ENCODE measurements around the gene DOCK11.

Gene DOCK11

DNA sequence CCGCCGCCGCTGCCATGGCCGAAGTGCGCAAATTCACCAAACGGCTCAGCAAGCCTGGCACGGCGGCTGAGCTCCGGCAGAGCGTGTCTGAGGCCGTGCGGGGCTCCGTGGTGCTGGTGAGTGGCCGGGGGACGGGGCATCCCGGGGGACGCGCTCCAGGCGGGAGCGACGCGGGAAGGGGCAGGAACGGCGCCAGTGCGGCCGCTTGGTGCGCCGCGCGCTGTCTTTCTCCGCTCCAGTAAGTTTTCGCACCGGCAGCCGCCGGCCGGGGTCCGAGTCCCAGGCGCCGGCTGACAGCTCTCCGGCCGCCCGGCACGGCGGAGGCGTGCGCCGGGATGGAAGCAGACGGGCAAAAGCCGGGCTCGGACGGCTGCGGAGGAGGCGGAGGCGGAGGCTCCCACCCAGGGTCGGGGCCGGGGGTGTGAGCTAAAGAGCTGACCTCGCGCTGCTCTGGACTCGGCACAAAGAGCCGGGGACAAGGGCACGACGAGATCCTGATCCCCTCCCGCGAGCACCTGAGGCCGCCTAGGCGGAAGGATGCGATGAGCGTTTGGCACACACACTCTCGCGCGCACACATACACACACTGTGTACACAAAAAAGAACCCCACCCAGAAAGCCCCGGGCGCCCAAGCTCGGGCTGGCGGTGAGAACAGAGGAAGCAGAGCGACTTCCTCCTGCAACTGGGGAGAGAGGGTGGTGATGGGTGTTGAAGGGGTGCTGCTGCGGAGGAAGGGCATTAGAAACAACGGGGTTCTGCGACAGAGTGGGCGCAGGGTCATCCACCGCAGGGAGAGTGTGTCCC lies 545 bp downstream of the DOCK11 start (continued):
- TF ChIP-seq ZNF785 (tag by site-specific recombination; IDR thresholded peaks at IDR 0.05) (no peak), ZNF600 (tag by site-specific recombination; IDR thresholded peaks at IDR 0.05) (peak; percentile 57; the same call in 1 of the 2 replicates), ZNF677 (tag by site-specific recombination; IDR thresholded peaks at IDR 0.05) (peak; percentile 82), ZNF596 (tag by site-specific recombination; IDR thresholded peaks at IDR 0.05) (no peak), ZNF433 (tag by site-specific recombination; IDR thresholded peaks at IDR 0.05; ENCODE audit: low read depth) (no peak), ZNF354C (tag by site-specific recombination; IDR thresholded peaks at IDR 0.05; ENCODE audit: borderline replicate concordance, low read depth) (no peak), ZNF571 (tag by site-specific recombination; IDR thresholded peaks at IDR 0.05) (no peak), ZNF140 (tag by site-specific recombination; IDR thresholded peaks at IDR 0.05) (no peak), ZNF292 (tag by site-specific recombination; IDR thresholded peaks at IDR 0.05; ENCODE audit: borderline replicate concordance, low read depth) (no peak), SETDB1 (IDR thresholded peaks at IDR 0.05; ENCODE audit: insufficient read length, low read length) (no peak), ZXDB (tag by site-specific recombination; IDR thresholded peaks at IDR 0.05) (peak; percentile 56), ZNF223 (tag by site-specific recombination; IDR thresholded peaks at IDR 0.05) (no peak), ZNF704 (tag by site-specific recombination; IDR thresholded peaks at IDR 0.05) (no peak), ZNF560 (tag by site-specific recombination; IDR thresholded peaks at IDR 0.05; ENCODE audit: borderline replicate concordance) (no peak), ZNF37A (tag by site-specific recombination; IDR thresholded peaks at IDR 0.05) (no peak), ZNF146 (tag by site-specific recombination; IDR thresholded peaks at IDR 0.05) (no peak), ZNF138 (tag by site-specific recombination; IDR thresholded peaks at IDR 0.05; ENCODE audit: borderline replicate concordance) (no peak), ZNF274 (IDR thresholded peaks at IDR 0.05; ENCODE audit: low read length) (no peak), ZNF274 (tag by site-specific recombination; IDR thresholded peaks at IDR 0.05; ENCODE audit: borderline replicate concordance) (no peak), KLF1 (tag by site-specific recombination; IDR thresholded peaks at IDR 0.05) (peak; percentile 65), ZNF169 (tag by site-specific recombination; IDR thresholded peaks at IDR 0.05) (no peak), ZNF639 (tag by site-specific recombination; IDR thresholded peaks at IDR 0.05) (no peak)
- TF ChIP-seq, protein P1, sequence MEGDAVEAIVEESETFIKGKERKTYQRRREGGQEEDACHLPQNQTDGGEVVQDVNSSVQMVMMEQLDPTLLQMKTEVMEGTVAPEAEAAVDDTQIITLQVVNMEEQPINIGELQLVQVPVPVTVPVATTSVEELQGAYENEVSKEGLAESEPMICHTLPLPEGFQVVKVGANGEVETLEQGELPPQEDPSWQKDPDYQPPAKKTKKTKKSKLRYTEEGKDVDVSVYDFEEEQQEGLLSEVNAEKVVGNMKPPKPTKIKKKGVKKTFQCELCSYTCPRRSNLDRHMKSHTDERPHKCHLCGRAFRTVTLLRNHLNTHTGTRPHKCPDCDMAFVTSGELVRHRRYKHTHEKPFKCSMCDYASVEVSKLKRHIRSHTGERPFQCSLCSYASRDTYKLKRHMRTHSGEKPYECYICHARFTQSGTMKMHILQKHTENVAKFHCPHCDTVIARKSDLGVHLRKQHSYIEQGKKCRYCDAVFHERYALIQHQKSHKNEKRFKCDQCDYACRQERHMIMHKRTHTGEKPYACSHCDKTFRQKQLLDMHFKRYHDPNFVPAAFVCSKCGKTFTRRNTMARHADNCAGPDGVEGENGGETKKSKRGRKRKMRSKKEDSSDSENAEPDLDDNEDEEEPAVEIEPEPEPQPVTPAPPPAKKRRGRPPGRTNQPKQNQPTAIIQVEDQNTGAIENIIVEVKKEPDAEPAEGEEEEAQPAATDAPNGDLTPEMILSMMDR (tag by site-specific recombination; IDR thresholded peaks at IDR 0.05), result no peak
- TF ChIP-seq, protein P2, sequence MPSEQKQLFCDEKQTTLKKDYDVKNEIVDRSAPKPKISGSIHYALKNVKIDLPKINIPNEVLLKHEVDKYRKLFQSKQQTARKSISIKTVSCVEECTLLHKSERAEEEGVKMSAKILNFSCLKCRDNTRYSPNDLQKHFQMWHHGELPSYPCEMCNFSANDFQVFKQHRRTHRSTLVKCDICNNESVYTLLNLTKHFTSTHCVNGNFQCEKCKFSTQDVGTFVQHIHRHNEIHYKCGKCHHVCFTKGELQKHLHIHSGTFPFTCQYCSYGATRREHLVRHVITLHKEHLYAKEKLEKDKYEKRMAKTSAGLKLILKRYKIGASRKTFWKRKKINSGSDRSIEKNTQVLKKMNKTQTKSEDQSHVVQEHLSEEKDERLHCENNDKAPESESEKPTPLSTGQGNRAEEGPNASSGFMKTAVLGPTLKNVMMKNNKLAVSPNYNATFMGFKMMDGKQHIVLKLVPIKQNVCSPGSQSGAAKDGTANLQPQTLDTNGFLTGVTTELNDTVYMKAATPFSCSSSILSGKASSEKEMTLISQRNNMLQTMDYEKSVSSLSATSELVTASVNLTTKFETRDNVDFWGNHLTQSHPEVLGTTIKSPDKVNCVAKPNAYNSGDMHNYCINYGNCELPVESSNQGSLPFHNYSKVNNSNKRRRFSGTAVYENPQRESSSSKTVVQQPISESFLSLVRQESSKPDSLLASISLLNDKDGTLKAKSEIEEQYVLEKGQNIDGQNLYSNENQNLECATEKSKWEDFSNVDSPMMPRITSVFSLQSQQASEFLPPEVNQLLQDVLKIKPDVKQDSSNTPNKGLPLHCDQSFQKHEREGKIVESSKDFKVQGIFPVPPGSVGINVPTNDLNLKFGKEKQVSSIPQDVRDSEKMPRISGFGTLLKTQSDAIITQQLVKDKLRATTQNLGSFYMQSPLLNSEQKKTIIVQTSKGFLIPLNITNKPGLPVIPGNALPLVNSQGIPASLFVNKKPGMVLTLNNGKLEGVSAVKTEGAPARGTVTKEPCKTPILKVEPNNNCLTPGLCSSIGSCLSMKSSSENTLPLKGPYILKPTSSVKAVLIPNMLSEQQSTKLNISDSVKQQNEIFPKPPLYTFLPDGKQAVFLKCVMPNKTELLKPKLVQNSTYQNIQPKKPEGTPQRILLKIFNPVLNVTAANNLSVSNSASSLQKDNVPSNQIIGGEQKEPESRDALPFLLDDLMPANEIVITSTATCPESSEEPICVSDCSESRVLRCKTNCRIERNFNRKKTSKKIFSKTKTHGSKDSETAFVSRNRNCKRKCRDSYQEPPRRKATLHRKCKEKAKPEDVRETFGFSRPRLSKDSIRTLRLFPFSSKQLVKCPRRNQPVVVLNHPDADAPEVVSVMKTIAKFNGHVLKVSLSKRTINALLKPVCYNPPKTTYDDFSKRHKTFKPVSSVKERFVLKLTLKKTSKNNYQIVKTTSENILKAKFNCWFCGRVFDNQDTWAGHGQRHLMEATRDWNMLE (tag by site-specific recombination; conservative IDR thresholded peaks at IDR 0.05; ENCODE audit: low read depth), result no peak
- TF ChIP-seq, protein P3, sequence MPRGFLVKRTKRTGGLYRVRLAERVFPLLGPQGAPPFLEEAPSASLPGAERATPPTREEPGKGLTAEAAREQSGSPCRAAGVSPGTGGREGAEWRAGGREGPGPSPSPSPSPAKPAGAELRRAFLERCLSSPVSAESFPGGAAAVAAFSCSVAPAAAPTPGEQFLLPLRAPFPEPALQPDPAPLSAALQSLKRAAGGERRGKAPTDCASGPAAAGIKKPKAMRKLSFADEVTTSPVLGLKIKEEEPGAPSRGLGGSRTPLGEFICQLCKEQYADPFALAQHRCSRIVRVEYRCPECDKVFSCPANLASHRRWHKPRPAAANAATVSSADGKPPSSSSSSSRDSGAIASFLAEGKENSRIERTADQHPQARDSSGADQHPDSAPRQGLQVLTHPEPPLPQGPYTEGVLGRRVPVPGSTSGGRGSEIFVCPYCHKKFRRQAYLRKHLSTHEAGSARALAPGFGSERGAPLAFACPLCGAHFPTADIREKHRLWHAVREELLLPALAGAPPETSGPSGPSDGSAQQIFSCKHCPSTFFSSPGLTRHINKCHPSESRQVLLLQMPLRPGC (tag by site-specific recombination; IDR thresholded peaks at IDR 0.05), result no peak
- TF ChIP-seq, protein P4, sequence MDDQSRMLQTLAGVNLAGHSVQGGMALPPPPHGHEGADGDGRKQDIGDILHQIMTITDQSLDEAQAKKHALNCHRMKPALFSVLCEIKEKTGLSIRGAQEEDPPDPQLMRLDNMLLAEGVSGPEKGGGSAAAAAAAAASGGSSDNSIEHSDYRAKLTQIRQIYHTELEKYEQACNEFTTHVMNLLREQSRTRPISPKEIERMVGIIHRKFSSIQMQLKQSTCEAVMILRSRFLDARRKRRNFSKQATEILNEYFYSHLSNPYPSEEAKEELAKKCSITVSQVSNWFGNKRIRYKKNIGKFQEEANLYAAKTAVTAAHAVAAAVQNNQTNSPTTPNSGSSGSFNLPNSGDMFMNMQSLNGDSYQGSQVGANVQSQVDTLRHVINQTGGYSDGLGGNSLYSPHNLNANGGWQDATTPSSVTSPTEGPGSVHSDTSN (CRISPR knock-in tag; IDR thresholded peaks at IDR 0.05), result no peak; the same call in 1 of the 2 replicates

Measured in HEK293 (cell line).